Effector memory CD8-positive, alpha-beta T cell (primary cell): Measurements from ENCODE around the gene MT1X.

ENCODE experiments used
- ATAC-seq: fragments of 150-1000 bp; cut with Tn5 transposase; replicated peaks from 2 replicates; pipeline ENCODE4 v1.10.0; 2021; ENCODE audit warnings: mild to moderate bottlenecking, moderate library complexity
- DNase-seq, 3 experiments: peaks; one replicate each; pipeline ENCODE4 v3.0.0; 2021
- H3K27ac Mint-ChIP-seq, 2 donors: one replicate each; pipeline ENCODE4 v1.8.0; 2022; ENCODE audit warnings: mild to moderate bottlenecking in 2 of 2, mixed read lengths in 2 of 2, moderate library complexity in 2 of 2
- H3K27me3 Mint-ChIP-seq, 2 donors: one replicate each; pipeline ENCODE4 v1.8.0; 2022; ENCODE audit warnings: mixed read lengths in 2 of 2
- H3K36me3 Mint-ChIP-seq: one replicate; pipeline ENCODE4 v1.8.0; 2022; ENCODE audit warnings: mild to moderate bottlenecking, moderate library complexity, mixed read lengths; ENCODE audit not compliant: insufficient read depth
- H3K4me1 Mint-ChIP-seq, 2 donors: one replicate each; pipeline ENCODE4 v1.8.0; 2022; ENCODE audit warnings: low read depth in 2 of 2, mixed read lengths in 2 of 2
- H3K4me3 Mint-ChIP-seq, 2 donors: one replicate each; pipeline ENCODE4 v1.8.0; 2022; ENCODE audit warnings: mild to moderate bottlenecking in 2 of 2, mixed read lengths in 2 of 2, moderate library complexity in 2 of 2
- H3K9me3 Mint-ChIP-seq, 2 donors: one replicate each; pipeline ENCODE4 v1.8.0; 2022; ENCODE audit warnings: mixed read lengths in 2 of 2
- total RNA-seq, 9 experiments: gene quantifications; one replicate each; lab custom pipeline; 2026; lab: John Stamatoyannopoulos, UW

Gene MT1X
- 0 to 5.0 (median 2.7) reads per million in 9 experiments for total RNA-seq

DNA sequence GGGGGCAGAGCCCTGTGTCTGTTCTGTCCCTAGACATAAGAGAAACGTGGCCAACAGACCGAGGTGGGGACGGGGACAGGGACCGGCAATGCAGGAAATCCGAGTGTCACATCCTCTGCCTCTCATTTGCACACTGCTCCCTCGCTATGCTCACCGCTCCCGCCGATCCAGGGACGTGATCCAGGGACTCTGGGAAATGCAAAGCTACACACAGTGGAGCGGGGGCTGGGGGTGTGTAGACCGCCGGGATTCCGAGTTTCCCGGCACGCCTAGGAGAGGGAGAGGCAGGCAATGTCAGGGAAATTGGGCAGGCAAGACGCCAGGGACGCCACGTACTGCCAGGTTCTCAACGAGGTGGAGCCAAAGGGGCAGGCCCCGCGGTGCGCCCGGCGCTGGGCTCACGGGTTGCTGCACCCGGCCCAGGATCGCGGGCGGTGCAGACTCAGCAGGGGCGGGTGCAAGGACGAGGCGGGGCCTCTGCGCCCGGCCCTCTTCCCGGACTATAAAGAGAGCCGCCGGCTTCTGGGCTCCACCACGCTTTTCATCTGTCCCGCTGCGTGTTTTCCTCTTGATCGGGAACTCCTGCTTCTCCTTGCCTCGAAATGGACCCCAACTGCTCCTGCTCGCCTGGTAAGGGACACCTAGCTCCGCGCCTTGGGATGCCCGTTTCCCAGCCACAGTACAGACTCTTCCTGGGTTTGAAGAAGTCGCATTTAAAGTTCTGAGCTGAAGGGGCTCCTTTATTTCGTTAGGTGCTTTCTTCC lies at the start of gene MT1X:
Gene MT1X, plus strand, starts transcription at position 532 of the 764 bp plus-strand sequence. Its CDS starts 71 bp downstream, at position 603.
- Mint-ChIP-seq H3K27me3 (no peaks in the 10 kb centered on the region), H3K36me3 (peaks cover 13% of the 10 kb centered on the region), H3K4me1 (peaks cover 19 to 21% of the 10 kb centered on the region in 2 donors), H3K27ac (peak within 1 kb of the TSS; percentile 90 to 96), H3K9me3 (no peaks in the 10 kb centered on the region), H3K4me3 (peak within 1 kb of the TSS; percentile 84 to 96)
- ATAC-seq: peak; percentile 98
- peak; percentile 86 to 89 (median 89) for DNase-seq

DNA sequence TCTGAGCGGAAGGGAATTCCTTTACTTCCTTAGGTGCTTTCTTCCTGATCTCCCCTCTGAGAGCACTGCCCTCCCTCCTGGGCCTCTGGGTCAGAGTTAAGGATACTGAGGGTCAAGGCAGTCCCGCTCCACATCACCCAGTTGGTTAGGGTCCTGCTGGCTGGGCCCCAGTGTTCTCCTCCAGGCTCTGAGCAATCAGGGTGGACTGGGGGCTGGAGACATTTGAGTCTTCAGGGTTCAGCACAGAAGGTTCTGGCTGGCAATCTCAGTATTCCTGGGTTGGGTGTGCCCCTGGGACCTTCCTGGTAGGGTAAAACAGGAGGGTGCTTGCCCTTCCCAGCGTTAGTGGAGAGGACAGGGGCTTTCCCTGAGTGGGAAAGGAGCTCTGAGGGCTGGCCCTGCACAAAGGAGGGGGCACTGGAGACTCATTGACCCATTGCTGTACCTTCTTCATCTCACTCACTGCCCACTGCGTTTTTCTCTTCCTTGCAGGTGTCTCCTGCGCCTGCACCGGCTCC lies 49.4 kb upstream of the MT1X start:
- peaks cover 60 to 89% of the 10 kb centered on the region in 2 donors for H3K27me3 Mint-ChIP-seq
- ATAC-seq: no peak
- peak overlapping the region; percentile 63 to 71 for H3K4me3 Mint-ChIP-seq
- no peak overlapping the region for H3K27ac Mint-ChIP-seq
- no peak for DNase-seq
- no peaks in the 10 kb centered on the region for H3K9me3 Mint-ChIP-seq
- H3K4me1 Mint-ChIP-seq: peaks cover 14 to 21% of the 10 kb centered on the region in 2 donors
- H3K36me3 Mint-ChIP-seq: no peaks in the 10 kb centered on the region

DNA sequence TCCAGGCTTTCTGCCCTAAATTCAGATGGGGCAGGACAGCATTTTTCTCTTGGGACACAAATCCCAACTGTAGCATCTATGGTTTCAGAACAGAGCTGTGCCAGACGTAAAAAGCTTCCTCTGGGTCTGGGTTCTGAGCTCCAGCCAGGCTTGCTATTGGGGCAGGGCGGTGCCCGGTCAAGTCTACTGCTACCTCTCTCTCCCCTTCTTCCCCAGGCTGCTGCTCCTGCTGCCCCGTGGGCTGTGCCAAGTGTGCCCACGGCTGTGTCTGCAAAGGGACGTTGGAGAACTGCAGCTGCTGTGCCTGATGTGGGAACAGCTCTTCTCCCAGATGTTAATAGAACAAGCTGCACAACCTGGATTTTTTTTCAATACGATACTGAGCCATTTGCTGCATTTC lies 48.7 kb upstream of the MT1X start:
- H3K4me3 Mint-ChIP-seq: no peak overlapping the region
- no peak overlapping the region for H3K27ac Mint-ChIP-seq
- no peaks in the 10 kb centered on the region for H3K9me3 Mint-ChIP-seq
- peaks cover 16 to 23% of the 10 kb centered on the region in 2 donors for H3K4me1 Mint-ChIP-seq
- ATAC-seq (no peak), DNase-seq (no peak)
- H3K27me3 Mint-ChIP-seq: peaks cover 66 to 93% of the 10 kb centered on the region in 2 donors
- no peaks in the 10 kb centered on the region for H3K36me3 Mint-ChIP-seq

DNA sequence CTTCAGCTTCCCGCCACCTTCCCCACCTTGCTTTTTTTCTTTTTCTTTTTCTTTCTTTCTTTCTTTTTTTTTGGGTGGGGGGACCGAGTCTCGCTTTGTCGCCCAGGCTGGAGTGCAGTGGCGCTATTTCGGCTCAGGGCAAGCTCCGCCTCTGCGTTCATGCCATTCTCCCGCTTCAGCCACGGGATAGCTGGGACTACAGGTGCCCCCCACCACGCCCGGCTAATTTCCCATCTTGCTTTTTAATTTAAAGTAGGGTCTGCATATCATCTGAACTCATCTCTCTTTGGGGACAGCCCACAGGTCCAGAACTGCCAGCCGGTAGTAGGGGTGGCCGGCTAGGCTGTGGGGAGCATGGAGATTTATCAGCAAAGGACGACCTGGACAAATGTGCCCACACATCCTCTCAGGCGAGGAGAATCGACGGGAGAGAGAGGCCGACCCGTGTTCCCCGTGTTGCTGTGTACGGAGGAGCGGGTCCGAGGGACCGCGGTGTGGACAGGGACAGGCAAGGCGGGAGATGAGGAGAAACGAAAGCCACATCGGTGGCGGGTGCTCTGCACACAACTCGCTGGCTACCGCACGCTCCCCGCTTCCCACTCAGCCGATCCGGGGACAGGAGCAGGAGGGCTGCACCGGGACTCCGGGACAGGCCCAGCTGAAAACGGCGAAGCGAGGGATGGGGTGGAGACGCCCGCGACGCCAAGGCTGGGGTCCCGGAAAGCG lies 47.4 kb upstream of the MT1X start:
- H3K36me3 Mint-ChIP-seq: no peaks in the 10 kb centered on the region
- ATAC-seq (no peak), DNase-seq (no peak)
- no peaks in the 10 kb centered on the region for H3K9me3 Mint-ChIP-seq
- H3K4me1 Mint-ChIP-seq: peaks cover 16 to 21% of the 10 kb centered on the region in 2 donors
- no peak overlapping the region for H3K27ac Mint-ChIP-seq
- H3K27me3 Mint-ChIP-seq: peaks cover 80 to 100% of the 10 kb centered on the region in 2 donors
- H3K4me3 Mint-ChIP-seq: peak overlapping the region; percentile 70 to 74

DNA sequence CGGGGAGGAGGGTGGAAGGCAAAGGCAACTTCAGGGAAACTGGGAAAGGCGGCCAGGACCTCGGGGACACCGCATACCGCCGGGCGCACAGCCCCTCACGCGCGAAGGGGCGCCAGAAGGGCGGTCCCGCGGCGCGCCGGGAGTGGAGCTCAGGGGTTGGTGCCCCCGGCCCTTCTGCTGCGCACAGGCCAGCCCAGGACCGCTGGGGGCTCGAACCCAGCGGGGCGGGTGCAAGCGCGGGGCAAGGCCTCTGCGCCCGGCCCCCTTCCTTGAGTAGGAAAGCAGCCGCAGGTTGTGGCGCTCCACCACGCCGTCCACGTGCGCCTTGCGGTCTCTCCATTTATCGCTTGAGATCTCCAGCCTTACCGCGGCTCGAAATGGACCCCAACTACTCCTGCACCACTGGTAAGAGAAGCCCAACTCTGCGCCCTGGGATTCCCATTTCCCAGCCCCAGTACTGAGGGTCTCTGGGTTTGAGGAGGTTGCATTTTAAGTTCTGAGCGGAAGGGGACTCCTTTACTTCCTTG lies 46.8 kb upstream of the MT1X start:
- Mint-ChIP-seq H3K27me3 (peaks cover 86 to 100% of the 10 kb centered on the region in 2 donors), H3K27ac (no peak overlapping the region), H3K4me3 (peak overlapping the region; percentile 70 to 74), H3K4me1 (peaks cover 16 to 21% of the 10 kb centered on the region in 2 donors), H3K36me3 (no peaks in the 10 kb centered on the region), H3K9me3 (no peaks in the 10 kb centered on the region)
- ATAC-seq (peak; percentile 33), DNase-seq (no peak)

DNA sequence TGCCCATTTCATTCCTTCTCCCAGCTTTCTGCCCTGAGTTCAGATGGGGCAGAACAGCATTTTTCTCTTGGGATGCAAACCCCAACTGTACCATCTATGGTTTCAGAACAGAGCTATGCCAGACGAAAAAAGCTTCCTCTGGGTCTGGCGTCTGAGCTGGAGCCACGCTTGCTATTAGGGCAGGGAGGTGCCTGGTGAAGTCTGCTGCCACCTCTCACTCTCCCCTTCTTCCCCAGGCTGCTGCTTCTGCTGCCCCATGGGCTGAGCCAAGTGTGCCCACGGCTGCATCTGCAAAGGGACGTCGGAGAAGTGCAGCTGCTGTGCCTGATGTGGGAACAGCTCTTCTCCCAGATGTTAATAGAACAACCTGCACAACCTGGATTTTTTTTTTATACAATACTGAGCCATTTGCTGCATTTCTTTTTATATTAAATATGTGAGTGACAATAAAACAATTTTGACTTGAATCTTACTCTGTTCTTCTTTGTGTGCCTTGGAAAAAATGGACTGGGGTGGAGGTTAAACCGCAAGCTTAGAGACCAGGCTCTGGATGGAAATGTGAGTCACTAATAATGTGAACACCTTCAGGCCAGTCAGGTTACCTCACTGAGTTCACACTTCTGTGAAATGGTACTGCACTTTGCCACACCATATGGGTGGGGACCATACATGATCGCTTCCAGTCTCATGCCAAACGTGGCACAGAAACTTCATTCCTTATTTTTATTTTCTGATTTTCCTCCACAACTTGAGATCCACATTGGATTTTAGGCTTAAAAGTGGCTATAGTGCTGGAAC lies 45.5 kb upstream of the MT1X start:
- H3K9me3 Mint-ChIP-seq: no peaks in the 10 kb centered on the region

DNA sequence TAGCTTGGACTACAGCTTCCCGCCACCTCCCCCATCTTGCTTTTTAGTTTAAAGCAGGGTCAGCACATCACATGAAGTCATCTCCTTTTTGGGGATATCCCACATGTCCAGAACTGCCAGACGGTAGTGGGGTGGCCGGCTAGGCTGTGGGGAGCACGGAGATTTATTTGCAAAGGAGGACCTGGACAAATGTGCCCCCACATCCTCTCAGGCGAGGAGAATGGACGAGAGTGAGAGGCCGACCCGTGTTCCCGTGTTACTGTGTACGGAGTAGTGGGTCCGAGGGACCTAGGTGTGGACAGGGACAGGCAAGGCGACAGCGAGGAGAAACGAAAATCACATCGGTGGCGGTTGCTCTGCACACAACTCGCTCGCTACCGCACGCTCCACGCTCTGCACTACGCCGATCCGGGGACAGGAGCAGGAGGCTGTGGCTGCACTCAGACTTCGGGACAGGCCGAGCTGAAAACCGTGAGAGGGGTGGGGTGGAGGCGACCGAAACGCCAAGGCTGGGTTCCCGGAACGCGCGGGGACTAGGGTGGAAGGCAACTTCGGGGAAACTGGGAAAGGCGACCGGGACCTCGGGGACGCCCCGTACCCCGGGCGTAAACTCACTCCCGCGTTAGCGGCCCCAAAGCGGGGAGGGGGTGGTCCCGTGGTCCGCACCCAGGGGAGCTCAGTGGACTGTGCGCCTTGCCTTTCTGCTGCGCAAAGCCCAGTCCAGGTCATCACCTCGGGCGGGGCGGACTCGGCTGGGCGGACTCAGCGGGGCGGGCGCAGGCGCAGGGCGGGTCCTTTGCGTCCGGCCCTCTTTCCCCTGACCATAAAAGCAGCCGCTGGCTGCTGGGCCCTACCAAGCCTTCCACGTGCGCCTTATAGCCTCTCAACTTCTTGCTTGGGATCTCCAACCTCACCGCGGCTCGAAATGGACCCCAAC lies 44.2 kb upstream of the MT1X start, which contains the start of gene MT1A:
Gene MT1A, plus strand, starts transcription at position 853 of the 937 bp plus-strand sequence. Its CDS starts 73 bp downstream, at position 926.
- ATAC-seq: peak; percentile 36
- Mint-ChIP-seq H3K27me3 (peaks cover 77 to 81% of the 10 kb centered on the region in 2 donors), H3K4me1 (peaks cover 20 to 24% of the 10 kb centered on the region in 2 donors), H3K4me3 (peak within 1 kb of the TSS; percentile 40 to 60), H3K36me3 (no peaks in the 10 kb centered on the region), H3K9me3 (no peaks in the 10 kb centered on the region), H3K27ac (no peak within 1 kb of the TSS)
- DNase-seq: no peak

More for the DNA sequence above, 45.5 kb upstream of the MT1X start:
- Mint-ChIP-seq H3K27me3 (peaks cover 86 to 94% of the 10 kb centered on the region in 2 donors), H3K4me1 (peaks cover 14 to 18% of the 10 kb centered on the region in 2 donors), H3K27ac (no peak overlapping the region), H3K36me3 (no peaks in the 10 kb centered on the region), H3K4me3 (no peak overlapping the region)
- DNase-seq (no peak), ATAC-seq (no peak)

DNA sequence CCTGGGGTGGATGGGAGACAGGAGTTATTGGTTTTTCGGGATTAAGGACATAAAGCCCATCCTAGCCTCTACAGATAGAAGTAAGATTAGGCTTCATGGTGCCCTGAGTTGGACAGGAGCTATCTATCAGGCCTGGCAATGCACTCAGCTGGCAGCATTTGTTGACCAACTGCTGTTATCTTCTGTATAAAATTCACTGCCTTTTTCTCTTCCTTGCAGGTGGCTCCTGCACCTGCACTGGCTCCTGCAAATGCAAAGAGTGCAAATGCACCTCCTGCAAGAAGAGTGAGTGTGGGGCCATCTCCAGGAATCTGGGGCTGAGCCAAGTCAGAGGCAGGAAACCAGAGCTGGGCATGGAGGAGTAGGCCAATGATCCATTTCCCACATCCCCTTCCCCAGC lies 43.2 kb upstream of the MT1X start:
- Mint-ChIP-seq H3K9me3 (no peaks in the 10 kb centered on the region), H3K27ac (no peak overlapping the region), H3K4me1 (peaks cover 27 to 31% of the 10 kb centered on the region in 2 donors), H3K27me3 (peaks cover 68 to 72% of the 10 kb centered on the region in 2 donors), H3K36me3 (no peaks in the 10 kb centered on the region), H3K4me3 (no peak overlapping the region)
- DNase-seq (no peak), ATAC-seq (no peak)

DNA sequence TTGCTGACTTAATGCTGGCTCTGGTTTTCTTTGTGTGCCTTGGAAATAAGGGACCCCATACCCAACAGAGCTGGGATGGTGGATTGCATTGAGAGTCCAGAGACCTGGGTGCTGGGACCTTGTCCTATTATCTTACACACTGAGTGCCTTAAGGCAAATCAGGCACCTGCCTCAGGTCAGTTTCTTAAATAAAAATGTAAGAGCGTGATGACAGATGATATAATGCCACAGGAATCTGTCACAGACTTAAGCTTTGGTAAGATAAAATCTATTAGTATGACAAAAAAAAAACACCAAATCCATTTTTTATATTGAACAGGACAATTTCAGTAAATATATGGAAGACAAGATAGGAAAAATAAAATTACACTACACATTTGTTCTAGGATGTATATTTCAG lies 42.2 kb upstream of the MT1X start:
- Mint-ChIP-seq H3K36me3 (no peaks in the 10 kb centered on the region), H3K9me3 (no peaks in the 10 kb centered on the region), H3K4me3 (no peak overlapping the region), H3K27ac (no peak overlapping the region), H3K4me1 (peaks cover 24 to 29% of the 10 kb centered on the region in 2 donors), H3K27me3 (peaks cover 57 to 61% of the 10 kb centered on the region in 2 donors)
- DNase-seq (no peak), ATAC-seq (no peak)

DNA sequence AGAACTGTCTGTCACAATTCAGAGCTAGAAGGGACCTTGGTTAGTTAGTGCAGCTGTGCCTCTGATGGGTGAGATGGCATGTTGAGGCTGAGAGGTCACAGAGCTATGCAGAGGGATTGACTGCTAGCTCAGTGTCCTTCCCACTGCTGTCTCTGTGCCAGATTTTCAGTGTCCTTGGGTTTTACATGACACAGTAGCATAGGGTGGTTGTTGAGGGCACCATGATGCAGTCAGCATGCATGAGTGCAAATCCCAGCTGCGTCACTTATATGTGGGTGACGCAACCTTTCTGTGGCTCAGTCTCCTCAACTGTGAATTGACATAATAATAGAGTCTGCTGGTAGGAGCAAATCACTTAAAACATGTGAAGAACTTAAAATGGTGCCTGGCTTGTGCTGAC lies 41.1 kb upstream of the MT1X start:
- Mint-ChIP-seq H3K4me3 (no peak overlapping the region), H3K9me3 (no peaks in the 10 kb centered on the region)

DNA sequence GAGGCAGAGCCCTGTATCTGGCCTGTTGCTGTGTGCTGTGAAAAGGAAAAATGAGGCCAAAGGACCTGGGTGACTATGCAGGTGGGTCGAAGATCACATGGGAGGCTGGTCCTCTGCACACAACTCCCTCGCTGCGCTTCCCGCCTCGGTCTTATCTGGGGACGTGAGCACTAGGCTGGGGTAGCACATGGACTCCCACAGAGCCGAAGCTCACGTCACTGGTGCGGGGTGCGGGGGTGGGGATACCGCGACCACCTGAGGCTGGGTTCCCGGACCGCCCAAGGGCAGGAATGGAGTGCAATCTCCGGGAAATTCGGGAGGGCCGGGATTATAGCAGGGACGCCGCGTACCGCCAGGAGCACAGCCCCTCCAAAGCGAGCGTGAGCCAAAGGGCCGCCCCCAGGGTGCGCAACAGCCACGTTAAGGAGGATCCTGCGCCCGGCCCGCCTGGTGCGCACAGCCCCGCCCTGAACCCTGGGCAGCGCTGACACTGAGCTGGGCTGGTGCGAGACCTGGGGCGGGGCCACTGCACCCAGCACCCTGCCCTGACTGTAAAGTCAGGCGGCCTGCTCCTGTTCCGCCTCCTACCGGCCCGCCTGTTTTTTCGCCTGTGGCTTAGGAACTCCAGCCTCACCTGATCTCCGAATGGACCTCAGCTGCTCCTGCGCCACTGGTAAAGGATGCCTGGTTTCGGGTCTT lies 39.0 kb upstream of the MT1X start:
- ATAC-seq: peak; percentile 100
- H3K27me3 Mint-ChIP-seq: peaks cover 29 to 41% of the 10 kb centered on the region in 2 donors
- peaks cover 17% of the 10 kb centered on the region in 2 donors for H3K4me1 Mint-ChIP-seq
- peak; percentile 73 to 76 (median 74) for DNase-seq
- peak overlapping the region in 1 of 2 donors; percentile 81 for H3K27ac Mint-ChIP-seq
- H3K9me3 Mint-ChIP-seq: no peaks in the 10 kb centered on the region
- no peaks in the 10 kb centered on the region for H3K36me3 Mint-ChIP-seq
- H3K4me3 Mint-ChIP-seq: peak overlapping the region; percentile 75

More for the DNA sequence above, 41.1 kb upstream of the MT1X start:
- Mint-ChIP-seq H3K27me3 (peaks cover 50 to 51% of the 10 kb centered on the region in 2 donors), H3K4me1 (peaks cover 23 to 26% of the 10 kb centered on the region in 2 donors), H3K27ac (no peak overlapping the region), H3K36me3 (no peaks in the 10 kb centered on the region)
- DNase-seq (no peak), ATAC-seq (no peak)
